ENCODE measurements around the gene SEC63.
"Not testable (repeated sequence)": the region's sequence is repeated elsewhere in the genome, so short reads cannot be mapped to it uniquely, and the experiment has no call there.

Gene SEC63

DNA sequence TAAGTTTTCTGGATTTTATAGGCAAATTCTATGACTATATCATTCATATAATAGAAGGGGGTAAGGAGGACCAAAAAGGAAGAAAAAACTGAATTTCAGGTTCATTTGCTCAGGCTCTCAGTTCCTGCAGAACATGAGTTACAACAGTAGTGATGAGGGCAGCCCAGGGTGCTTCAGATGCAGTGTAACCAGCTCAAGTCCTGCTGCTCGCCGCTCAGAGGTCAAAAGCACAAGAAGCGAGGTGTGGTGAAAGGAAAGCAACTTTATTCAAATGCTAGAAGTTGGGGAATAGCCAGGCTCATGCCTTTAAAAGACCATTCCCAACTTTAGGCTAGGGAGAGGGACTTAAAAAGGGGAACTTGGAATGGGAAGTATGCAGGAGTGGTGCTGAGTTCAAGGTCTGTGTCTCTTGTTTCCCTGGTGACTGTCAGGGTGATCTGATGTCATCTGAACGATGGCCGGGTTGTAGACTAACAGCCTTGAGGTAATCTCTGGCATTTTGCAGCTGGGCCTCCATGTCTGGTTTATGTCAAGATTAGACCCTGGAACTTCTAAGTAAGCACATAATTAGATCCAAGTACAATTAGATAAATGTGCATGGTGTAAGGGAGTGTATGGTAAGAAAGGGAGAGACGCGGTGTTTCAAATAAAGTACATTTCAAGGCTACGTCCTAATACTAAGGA lies 14.5 kb upstream of the SEC63 start:
- DNase-seq (ENCODE audit: low read depth): no peak

DNA sequence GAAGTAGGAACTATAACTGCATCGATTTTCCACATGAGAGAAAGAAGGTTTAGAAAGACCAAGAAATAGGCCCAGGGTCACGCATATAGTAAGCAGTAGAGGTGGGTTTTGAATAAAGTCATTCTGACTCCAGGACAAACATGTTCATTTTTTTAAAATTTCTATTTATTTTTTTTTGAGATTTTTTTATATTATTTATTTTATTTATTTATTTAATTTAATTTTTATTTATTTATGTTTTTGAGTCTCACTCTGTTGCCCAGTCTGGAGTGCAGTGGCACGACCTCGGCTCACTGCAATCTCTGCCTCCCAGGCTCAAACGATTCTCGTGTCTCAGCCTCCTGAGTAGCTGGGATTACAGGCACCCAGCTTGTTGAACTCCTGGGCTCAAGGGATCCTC lies 13.2 kb upstream of the SEC63 start:
- no peak for DNase-seq (ENCODE audit: low read depth)

DNA sequence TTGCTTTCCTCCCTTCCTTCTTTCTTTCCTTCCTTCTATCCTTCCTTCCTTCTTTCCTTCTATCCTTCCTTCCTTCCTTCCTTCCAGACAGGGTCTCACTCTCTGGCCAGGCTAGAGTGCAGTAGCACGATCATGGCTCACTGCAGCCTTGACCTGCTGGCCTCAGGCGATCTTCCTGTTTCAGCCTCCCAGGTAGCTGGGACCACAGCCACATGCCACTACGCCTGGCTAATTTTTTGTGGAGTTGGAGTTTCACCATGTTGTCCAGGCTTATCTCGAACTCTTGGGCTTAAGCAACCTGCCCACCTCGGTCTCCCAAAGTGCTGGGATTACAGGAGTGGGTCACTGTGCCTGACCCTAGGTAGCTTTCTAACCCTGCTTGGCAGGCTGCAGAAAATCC lies 12.2 kb upstream of the SEC63 start:
- DNase-seq (ENCODE audit: low read depth): no peak

DNA sequence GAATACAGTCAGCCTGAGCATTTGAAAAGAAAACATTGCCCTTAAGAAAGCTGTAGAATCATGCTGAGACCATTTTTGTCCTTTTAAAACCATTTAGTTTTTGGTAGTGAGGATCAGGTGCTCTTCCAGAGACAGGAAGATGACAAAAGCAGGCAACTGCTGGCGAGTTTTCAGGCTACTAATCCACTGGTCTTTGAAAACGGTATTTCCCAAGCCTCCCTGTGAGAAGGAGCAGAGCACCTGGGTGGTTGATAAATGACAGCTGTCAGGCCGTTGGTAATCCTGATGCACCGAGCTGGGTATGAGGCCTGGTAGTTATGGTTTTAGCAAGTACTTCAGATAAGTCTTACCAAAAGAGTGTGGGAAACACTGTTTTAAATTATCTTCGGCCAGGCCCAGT lies 10.1 kb upstream of the SEC63 start:
- no peak for DNase-seq (ENCODE audit: low read depth)

DNA sequence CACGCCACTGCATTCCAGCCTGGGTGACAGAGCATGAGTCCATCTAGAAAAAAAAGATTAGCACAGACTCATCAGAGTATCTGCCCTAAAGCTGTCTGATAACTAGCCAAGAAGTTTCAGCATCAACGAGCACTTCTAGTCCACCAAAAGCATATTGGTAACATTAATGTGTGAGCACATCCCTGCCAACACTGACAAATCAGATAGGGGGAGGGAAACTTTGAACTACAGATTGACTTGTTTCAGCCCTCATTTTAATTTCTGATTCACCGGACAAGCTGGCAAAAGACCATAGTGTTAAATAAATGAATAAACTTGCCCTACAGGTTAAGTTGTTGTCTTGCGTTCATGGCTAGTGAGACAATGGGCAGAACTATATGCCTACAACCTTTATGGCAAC lies 7.7 kb upstream of the SEC63 start:
- DNase-seq (ENCODE audit: low read depth): no peak

DNA sequence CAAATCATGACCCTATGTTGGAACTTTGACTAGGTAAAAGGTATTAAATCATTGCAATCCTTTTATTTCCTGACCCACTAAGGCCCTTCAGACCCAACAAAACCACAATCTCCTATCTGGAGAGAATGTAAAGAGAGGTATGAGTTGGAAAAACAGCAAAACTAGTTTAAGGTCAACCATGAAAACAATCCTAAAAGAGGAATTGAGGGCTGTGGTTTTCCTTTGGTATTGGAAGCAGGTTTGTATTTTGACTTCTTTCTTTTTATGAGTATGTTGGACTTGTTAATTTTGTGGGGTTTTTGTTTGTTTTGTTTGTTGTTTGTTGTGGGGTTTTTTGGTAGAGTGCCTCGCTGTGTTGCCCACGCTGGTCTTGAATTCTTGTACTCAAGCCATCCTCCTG lies 4.7 kb upstream of the SEC63 start:
- no peak for DNase-seq (ENCODE audit: low read depth)

DNA sequence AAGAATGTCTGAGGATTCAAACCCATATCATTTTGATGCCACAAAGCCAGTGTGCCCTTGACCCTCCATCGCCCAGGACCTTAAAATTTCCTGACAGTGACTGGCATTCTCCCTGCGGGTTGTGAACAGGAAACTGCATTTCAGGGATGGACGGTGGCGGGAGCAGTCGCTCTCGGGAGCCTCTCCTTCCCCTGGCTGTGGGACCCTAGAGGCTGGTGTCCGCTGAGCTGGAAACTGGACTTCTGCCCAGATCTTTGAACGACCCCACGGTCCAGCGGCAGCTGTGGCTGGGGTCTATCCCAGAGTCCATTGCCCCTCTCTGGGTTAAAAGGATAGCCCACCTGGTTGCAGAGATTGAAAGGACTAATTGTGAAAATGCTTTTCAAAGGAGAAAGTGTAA lies 1.4 kb upstream of the SEC63 start:
- DNase-seq (ENCODE audit: low read depth): no peak

DNA sequence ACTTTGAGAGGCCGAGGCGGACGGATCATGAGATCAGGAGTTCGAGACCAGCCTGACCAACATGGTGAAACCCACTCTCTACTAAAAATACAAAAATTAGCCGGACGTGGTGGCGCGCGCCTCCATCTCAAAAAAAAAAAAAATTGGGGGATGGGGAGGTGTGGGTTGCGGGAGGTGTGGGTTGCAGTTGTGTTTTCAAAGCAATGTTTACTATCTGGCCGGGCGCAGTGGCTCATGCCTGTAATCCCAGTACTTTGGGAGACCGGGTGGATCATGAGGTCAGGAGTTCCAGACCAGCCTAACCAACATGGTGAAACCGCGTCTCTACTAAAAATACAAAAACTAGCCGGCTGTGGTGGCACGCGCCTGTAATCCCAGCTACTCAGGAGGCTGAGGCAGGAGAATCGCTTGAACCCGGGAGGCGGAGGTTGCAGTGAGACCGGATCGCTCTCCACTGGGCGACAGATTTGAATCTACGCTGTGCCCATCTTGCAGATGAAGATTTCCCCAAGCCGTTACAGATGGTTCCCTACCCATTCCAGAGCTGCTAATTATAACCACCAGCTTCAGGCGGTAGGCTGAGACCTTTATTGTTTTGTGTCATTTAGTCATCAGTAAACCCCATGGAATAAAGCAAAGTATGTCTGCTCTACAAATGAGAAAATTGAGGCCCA lies 818 bp upstream of the SEC63 start:
- DNase-seq (ENCODE audit: low read depth): not testable (repeated sequence)

DNA sequence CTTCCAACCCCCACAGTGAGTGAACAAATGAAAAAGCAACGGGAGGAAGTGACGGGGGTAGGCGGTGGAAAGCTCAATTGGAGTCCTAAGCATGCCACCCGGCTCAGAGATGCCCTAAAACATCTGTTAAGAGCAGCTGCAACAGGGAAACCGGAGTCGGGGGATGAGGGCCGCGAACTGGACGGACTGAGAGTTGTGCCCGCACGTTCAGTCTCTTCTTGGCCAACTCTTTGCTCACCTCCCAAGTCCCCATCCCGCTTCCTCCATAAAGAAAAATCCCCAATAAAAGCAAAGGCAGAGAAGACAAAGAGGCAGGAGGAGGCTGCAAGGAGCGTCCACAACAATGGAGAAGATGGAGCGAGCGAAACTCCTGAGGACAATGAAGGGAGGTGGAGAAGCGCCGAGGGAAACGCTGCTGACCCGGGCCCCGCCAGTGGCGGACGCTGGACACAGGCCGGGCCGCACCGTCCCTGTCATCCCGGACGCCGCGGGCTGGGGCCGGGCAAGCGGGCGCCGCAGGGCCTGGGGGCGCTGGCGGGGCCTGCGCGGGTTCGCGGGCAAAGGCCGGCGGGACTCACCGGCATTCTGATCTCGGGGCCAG lies 600 bp downstream of the SEC63 start:
- DNase-seq (ENCODE audit: low read depth): peak; percentile 14

DNA sequence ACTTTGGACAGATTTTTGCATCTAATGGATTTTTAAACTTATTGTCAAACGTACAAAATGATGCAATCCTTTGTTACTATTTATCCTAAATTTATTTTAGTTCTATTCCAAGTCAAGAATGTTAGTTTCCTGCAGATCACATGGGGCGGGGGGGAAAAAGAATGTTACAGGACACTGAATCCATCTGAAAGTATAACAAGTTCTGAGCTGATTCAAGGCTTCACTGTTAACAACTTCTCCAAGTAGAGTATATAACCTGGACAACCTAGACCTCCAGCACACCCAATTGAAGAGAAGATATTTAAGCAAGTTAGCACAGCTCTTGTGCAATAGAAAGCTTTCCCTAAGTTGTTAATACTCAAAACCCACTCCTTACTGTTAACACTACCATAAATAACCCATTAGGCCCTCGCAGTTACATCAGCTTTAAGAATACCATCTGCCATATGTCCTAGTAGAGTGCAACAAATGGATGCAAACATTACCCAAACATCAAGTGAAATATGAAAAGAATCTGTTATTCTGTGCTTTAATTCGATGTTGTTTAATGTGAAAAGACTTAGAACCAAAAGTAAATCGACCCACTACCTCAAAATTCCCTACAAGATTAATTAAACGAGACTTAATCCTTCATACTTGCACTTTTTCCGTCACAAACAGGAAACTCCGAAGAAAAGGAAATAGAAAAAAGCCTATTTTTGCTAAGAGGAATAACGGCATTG lies 1.3 kb downstream of the SEC63 start:
- no peak for DNase-seq (ENCODE audit: low read depth)

DNA sequence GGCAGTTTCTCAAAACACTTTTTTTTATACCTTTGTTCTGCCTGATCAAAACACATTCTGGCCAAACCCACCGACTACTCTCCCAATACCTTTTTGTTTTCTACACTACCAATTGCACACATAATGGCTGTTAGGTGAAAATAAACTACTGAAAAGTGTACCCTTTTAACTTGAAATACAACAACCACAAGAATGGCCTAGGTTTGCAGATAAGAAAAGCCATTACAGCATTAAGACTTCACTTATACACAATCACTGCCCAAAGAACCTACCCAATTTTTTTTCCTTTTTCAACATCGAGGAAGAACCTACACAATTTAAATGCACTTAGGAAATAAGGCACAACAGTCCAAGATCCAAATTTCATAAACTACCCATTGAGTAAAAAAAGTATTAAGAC lies 1.8 kb downstream of the SEC63 start:
- no peak for DNase-seq (ENCODE audit: low read depth)

DNA sequence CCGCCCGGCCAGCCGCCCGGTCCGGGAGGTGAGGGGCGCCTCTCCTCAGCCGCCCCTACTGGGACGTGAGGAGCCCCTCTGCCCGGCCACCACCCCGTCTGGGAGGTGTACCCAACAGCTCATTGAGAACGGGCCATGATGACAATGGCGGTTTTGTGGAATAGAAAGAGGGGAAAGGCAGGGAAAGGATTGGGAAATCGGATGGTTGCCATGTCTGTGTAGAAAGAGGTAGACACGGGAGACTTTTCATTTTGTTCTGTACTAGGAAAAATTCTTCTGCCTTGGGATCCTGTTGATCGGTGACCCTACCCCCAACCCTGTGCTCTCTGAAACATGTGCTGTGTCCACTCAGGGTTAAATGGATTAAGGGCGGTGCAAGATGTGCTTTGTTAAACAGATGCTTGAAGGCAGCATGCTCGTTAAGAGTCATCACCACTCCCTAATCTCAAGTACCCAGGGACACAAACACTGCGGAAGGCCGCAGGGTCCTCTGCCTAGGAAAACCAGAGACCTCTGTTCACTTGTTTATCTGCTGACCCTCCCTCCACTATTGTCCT lies 4.1 kb downstream of the SEC63 start:
- not testable (repeated sequence) for DNase-seq (ENCODE audit: low read depth)

DNA sequence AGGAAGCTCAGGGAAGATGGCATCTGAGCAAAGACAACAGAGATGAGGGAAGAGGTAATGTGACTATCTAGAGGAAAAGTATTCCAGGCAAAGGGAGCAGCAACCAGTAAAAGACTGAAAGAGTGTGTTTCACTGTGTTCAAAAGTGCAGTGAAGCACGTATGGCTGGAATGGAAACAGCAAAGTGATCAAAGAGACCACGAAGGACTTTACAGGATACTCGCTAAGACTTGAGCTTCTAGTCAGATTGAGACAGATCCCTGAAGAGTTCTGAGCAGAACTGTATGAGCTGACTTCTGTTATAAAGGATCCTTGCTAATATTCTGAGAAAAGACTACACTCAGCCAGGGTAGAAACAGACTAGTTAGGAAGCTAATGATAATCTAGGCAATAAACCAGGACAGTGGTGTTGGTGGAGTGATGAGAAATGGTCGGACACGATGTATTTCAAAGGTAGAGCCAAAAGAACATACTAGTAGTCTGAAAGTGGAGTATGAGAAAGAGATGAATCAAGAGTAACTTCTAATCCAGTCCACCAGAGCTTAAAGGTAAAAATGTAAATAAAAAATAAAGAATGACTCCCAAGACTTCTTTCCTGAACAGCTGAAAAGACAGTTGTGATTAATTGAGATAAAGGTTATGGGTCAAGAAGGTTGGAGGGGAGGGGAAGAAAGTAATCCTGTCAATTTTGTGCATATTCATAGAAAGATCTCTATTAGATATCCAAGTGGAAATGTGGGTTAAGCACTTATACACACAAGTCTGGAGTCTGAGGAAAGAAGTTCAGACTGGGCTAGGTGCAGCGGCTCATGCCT lies 14.2 kb downstream of the SEC63 start:
- no peak for DNase-seq (ENCODE audit: low read depth)

DNA sequence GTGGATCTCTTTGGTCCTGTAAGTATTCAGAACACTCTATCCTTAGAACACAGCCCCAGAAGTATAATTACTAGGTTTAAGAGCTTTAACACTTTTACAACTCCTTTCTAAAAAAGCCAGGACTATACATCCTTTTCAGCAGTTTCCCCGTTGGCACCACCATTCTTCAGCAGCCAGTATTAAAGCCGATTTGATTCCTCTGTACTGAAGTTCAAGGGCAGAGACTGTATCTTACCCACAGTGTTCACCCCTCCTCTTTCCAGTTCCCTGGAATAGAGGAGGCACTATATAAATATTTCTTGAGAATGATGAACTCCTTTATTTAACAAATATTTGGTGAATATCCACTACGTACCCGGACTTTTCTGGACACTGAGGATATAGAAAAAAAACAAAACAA lies 15.9 kb downstream of the SEC63 start:
- DNase-seq (ENCODE audit: low read depth): no peak

DNA sequence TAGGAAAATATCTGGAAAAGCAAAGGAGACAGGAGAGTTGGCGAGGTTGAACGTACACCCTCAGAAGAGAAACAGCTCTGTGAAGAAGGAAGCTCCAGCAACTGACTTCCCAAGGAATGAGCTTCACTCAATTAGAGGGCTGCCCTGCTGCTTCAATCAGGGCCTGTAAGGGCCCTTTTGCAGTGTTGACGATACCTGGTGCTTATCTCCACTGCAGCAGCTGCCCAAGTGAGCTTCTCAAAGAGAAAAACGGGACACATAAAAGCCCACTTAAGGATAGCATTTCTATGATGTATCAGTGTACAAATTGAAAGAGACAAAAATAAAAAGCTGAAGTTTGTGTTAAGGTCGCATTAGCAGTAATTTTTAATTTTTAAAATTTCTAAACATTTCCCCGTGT lies 16.4 kb downstream of the SEC63 start:
- DNase-seq (ENCODE audit: low read depth): no peak

DNA sequence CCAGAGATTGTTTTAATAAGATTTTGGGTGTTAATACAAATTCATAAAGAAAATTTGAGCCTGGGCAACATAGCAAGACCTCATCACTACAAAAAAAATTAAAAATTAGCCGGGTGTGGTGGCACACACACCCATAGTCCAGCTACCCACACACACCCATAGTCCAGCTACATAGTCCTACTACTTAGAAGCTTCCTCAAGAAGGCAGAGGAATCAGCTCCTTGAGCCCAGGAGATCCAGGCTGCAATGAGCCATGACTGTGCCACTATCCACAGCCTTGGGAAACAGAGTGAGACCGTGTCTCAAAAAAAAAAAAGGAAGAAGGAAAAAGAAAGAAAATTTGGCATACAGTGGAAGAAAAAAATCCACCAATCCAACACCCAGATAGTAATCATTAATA lies 16.8 kb downstream of the SEC63 start:
- no peak for DNase-seq (ENCODE audit: low read depth)

DNA sequence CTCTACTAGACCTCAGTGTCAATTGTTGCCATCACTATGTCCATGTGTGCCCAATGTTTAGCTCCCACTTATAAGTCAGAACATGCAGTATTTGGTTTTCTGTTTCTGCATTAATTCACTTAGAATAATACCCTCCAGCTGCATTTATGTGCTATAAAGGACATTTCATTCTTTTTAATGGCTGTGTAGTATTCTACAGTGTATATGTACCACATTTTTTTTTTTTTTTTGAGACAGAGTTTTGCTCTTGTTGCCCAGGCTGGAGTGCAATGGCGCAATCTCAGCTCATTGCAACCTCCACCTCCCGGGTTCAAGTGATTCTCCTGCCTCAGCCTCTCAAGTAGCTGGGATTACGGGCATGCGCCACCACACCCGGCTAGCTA lies 21.1 kb downstream of the SEC63 start:
- not testable (repeated sequence) for DNase-seq (ENCODE audit: low read depth)

DNA sequence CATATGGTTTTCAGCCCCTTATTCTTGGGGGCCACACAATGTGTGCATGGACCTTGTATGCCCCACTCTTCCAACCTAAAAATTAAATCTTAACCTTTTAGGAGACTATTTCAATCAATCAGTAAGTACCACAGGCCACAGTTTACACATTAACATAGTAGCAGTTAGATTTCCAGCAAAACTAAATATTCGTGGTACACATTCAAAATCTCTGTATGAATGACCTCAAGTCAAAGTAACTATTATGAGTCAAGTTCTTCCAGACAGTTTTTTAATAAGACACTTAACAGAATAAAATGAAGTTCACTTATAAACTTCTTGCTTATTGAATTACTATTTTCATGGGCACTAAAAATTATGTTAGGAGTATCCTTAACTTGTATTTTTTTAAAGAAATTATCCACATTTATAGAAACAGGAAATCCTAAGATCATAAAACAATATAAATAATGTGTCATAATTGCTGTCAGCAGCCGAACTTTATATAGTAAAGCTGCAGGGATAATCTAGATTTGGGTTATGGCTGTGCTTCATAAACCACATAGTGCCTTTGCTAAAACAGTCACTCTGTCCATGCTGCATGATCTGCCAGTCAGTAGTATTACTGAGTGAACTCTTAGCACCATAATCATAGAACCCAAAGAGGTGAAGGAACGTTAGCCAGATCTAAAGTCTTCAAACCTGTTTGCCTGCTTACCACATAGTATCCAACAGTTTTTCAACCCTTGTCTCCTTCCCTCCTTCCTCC lies 21.7 kb downstream of the SEC63 start:
- no peak for DNase-seq (ENCODE audit: low read depth)

DNA sequence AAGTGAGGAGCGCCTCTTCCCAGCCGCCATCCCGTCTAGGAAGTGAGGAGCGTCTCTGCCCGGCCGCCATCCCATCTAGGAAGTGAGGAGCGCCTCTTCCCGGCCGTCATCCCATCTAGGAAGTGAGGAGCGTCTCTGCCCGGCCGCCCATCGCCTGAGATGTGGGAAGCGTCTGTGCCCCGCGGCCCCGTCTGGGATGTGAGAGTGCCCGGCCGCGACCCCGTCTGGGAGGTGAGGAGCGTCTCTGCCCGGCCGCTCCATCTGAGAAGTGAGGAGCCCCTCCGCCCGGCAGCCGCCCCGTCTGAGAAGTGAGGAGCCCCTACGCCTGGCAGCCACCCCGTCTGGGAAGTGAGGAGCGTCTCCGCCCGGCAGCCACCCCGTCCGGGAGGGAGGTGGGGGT lies 23.8 kb downstream of the SEC63 start:
- DNase-seq (ENCODE audit: low read depth): not testable (repeated sequence)

DNA sequence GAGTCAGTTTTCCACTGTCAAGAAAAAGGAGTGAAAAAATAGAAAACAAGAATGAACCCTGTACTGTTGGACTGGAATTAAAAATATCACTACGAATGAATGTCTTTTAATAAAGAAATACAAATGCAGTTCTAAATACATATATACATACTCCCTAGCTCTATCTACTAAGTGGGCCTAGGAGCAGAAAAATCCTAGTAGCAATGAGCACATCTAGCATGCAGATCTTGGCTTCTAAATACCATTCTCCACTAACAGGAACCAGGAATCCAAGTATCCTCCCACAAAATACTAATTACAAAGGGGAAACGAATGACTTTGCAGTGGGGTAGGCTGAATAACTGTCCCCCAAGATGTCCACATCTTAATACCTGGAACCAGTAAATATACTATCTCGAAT lies 25.4 kb downstream of the SEC63 start:
- no peak for DNase-seq (ENCODE audit: low read depth)

DNA sequence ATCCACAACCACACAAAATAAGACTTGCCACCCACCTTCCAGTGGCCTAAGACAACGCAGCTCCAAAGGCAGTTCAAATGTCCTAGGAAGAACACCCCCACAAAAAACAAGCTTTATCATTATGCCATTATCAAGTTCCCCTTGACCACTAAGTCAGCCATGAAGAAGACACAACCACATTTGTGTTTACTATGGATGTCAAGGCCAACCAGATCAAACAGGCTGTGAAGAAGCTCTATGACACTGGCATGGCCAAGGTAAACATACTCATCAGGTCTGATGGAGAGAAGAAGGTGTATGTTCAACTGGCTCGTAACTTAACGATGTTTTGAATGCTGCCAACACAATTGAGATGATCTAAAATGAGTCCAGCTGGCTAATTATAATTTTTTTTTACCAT lies 26.1 kb downstream of the SEC63 start:
- DNase-seq (ENCODE audit: low read depth): no peak
